Measurements from ENCODE around the gene KCP.

- TF ChIP-seq, protein P1, sequence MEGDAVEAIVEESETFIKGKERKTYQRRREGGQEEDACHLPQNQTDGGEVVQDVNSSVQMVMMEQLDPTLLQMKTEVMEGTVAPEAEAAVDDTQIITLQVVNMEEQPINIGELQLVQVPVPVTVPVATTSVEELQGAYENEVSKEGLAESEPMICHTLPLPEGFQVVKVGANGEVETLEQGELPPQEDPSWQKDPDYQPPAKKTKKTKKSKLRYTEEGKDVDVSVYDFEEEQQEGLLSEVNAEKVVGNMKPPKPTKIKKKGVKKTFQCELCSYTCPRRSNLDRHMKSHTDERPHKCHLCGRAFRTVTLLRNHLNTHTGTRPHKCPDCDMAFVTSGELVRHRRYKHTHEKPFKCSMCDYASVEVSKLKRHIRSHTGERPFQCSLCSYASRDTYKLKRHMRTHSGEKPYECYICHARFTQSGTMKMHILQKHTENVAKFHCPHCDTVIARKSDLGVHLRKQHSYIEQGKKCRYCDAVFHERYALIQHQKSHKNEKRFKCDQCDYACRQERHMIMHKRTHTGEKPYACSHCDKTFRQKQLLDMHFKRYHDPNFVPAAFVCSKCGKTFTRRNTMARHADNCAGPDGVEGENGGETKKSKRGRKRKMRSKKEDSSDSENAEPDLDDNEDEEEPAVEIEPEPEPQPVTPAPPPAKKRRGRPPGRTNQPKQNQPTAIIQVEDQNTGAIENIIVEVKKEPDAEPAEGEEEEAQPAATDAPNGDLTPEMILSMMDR (IDR thresholded peaks at IDR 0.05; ENCODE audit: insufficient read depth, low read length): no peak
- TF ChIP-seq SPI1 (IDR thresholded peaks at IDR 0.05; ENCODE audit: borderline replicate concordance, low read depth): no peak
Observed at GRCh38 chr7:128918016-128918665, 7.6 kb upstream of the KCP start.
